OCI-LY3 (cell line): ENCODE data around the gene C12orf43.

ENCODE experiments used
- H2AFZ ChIP-seq: fragments of 200-600, 300-600 bp; shearing (Covaris generic); 2 replicates; pipeline ENCODE4 v1.6.0; 2014; ENCODE audit warnings: antibody characterized with exemption, low read depth, low read length
- H3K27ac ChIP-seq: fragments of 200-600, 300-600 bp; sonication (generic); 2 replicates; pipeline ENCODE4 v1.5.1; 2014; ENCODE audit warnings: mild to moderate bottlenecking, low read length, moderate library complexity, mixed read lengths
- H3K27me3 ChIP-seq: fragments of 200-600, 300-600 bp; sonication (generic); 2 replicates; pipeline ENCODE4 v1.6.1; 2014; ENCODE audit warnings: low read depth, low read length, mixed read lengths
- H3K36me3 ChIP-seq: fragments of 200-600, 300-600 bp; sonication (generic); replicated peaks from 2 replicates; pipeline ENCODE3; 2014; ENCODE audit warnings: low read depth, low read length, mixed read lengths
- H3K4me1 ChIP-seq: fragments of 300-600, 200-600 bp; sonication (generic); 2 replicates; pipeline ENCODE4 v1.6.1; 2014; ENCODE audit warnings: low read length, mixed read lengths
- H3K4me2 ChIP-seq: fragments of 200-600, 300-600 bp; sonication (generic); 2 replicates; pipeline ENCODE4 v1.6.1; 2014; ENCODE audit warnings: low read length, mixed read lengths
- H3K4me3 ChIP-seq: fragments of 300-600, 200-600 bp; sonication (generic); 2 replicates; pipeline ENCODE4 v1.5.1; 2014; ENCODE audit warnings: antibody characterized with exemption, mild to moderate bottlenecking, low read length, moderate library complexity
- H3K79me2 ChIP-seq: fragments of 300-600, 200-600 bp; shearing (Covaris generic); 2 replicates; pipeline ENCODE4 v1.6.1; 2014; ENCODE audit warnings: mild to moderate bottlenecking, low read length, mixed read lengths
- H3K9ac ChIP-seq: fragments of 300-600, 200-600 bp; shearing (Covaris generic); 2 replicates; pipeline ENCODE4 v1.6.0; 2014; ENCODE audit warnings: mild to moderate bottlenecking, low read length, moderate library complexity
- H3K9me3 ChIP-seq: fragments of 200-600, 300-600 bp; shearing (Covaris generic); 2 replicates; pipeline ENCODE4 v1.6.1; 2014; ENCODE audit warnings: low read length, mixed read lengths; ENCODE audit not compliant: insufficient read depth
- H4K20me1 ChIP-seq: fragments of 200-600, 300-600 bp; sonication (generic); 2 replicates; pipeline ENCODE4 v1.6.1; 2016; ENCODE audit warnings: low read length, mixed read lengths; ENCODE audit not compliant: insufficient read depth
- CTCF ChIP-seq: fragments of 200-600, 300-600 bp; sonication (generic); IDR thresholded peaks from 2 replicates; pipeline ENCODE4 v1.5.1; 2014; ENCODE audit warnings: antibody characterized with exemption, low read length, low read depth
- EZH2phosphoT487 ChIP-seq: fragments of 200-600 bp; shearing (Covaris generic); IDR thresholded peaks from 2 replicates; pipeline ENCODE4 v1.6.1; 2018; ENCODE audit warnings: antibody characterized with exemption, mixed run types, low read depth

C12orf43 gene

GRCh38 chr12:121036810-121037326, 20.6 kb upstream of the C12orf43 start:
- TF ChIP-seq EZH2phosphoT487 = no peak
- no peak for TF ChIP-seq CTCF
- no peak overlapping the region for H3K4me3 ChIP-seq

GRCh38 chr12:121034616-121035305, 18.5 kb upstream of the C12orf43 start:
- H3K9me3 ChIP-seq = no peaks in the 10 kb centered on the region
- H3K27me3 ChIP-seq = no peaks in the 10 kb centered on the region
- H3K9ac ChIP-seq = no peak overlapping the region
- no peaks in the 10 kb centered on the region for H3K79me2 ChIP-seq
- no peak overlapping the region for H3K4me3 ChIP-seq
- H3K36me3 ChIP-seq = no peaks in the 10 kb centered on the region
- TF ChIP-seq CTCF (no peak), EZH2phosphoT487 (no peak)
- no peaks in the 10 kb centered on the region for H4K20me1 ChIP-seq
- H3K27ac ChIP-seq = no peak overlapping the region
- no peak overlapping the region for H3K4me2 ChIP-seq
- H3K4me1 ChIP-seq = peaks cover 17% of the 10 kb centered on the region; the same call in 1 of the 2 replicates
- H2AFZ ChIP-seq = no peak overlapping the region

More at GRCh38 chr12:121036810-121037326, 20.6 kb upstream of the C12orf43 start:
- H3K9ac ChIP-seq = no peak overlapping the region
- H3K4me1 ChIP-seq = peaks cover 17% of the 10 kb centered on the region; the same call in 1 of the 2 replicates
- no peaks in the 10 kb centered on the region for H3K27me3 ChIP-seq
- H3K79me2 ChIP-seq = no peaks in the 10 kb centered on the region
- no peaks in the 10 kb centered on the region for H3K36me3 ChIP-seq
- no peak overlapping the region for H2AFZ ChIP-seq
- H3K4me2 ChIP-seq = no peak overlapping the region
- no peaks in the 10 kb centered on the region for H3K9me3 ChIP-seq
- H4K20me1 ChIP-seq = no peaks in the 10 kb centered on the region
- H3K27ac ChIP-seq = no peak overlapping the region

- Histone ChIP-seq H3K9ac (no peak overlapping the region), H3K4me3 (no peak overlapping the region), H3K4me1 (peaks cover 14% of the 10 kb centered on the region; the same call in 1 of the 2 replicates), H3K27ac (no peak overlapping the region), H3K9me3 (no peaks in the 10 kb centered on the region), H3K4me2 (peak overlapping the region; percentile 18; the same call in 1 of the 2 replicates), H3K79me2 (no peaks in the 10 kb centered on the region), H3K27me3 (no peaks in the 10 kb centered on the region), H3K36me3 (no peaks in the 10 kb centered on the region), H4K20me1 (no peaks in the 10 kb centered on the region), H2AFZ (0 out of 2 replicates have a peak overlapping the region, but pooled peaks have one; percentile 11)
- TF ChIP-seq EZH2phosphoT487 (no peak), CTCF (no peak)
Observed at GRCh38 chr12:121033625-121034349, 17.5 kb upstream of the C12orf43 start.
